Measurements from ENCODE around the gene PRXL2A.

PRXL2A gene

DNA sequence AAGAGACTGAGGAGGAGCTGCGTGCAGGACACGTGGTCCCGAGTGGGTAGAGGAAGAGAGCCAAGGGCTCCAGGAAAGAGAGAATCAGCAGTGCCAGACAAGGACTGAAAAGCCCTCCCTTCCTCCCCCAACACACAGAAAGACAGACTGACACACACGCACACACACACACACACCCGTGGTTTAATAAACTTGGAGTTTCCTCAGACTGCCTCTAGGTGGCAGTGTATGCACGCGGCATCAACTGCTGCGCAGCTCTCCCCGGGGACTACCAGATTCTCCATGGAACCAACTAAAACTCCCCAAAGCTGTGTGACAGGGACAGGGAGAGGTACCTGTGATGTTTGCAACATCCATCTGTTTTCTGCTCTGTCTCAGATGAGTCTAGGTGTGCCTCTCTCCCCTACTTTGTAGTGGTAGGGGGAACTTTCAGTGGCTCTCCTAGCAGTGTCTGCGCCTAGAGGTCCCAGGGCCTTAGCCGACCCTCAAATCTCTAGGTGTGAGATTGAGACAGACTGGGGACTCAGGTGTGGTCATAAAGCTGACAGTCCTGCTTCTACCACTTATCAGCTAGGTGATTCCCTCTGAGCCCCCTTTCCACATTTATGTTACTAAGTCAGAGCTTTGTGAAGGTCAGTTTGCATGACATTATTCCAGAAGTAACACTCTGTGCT is 36.4 kb downstream of the PRXL2A start:
- no peak for DNase-seq (ENCODE audit: low spot score)

DNA sequence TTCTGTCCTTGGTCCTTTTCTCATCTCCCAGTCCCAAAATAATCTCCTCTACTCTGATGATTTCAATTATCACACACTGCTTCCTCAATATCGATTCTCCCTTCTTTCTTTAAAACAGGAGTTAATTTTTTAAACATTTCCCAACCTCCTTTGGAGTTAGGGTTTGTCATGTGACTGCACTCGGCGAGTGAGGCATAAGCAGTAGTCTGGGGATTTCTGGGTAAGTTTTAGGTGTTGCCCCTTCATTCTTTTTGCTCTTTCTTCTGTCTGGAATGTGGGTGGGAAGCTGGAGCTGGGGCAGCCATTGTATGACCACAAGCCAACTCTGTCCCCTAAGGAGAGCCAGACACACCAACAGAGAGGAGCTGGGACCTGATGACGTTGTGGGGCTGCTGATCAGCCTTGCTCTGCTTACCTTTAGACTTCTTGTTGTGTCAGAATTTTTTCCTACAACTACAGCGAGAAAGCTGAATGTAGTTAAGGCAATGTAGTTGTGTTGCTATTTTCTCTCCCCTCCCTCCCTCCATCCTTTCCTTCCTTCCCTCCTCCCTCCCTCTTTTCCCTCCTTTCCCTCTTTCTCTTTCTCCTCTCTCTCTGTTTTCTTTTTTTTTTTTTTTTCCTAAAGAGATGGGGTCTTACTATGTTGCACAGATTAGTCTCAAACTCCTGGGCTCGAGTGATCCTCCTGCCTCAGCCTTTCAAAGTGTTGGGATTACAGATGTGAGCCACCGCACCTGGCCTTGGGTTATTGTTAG is 39.3 kb downstream of the PRXL2A start:
- no peak for DNase-seq (ENCODE audit: low spot score)

DNA sequence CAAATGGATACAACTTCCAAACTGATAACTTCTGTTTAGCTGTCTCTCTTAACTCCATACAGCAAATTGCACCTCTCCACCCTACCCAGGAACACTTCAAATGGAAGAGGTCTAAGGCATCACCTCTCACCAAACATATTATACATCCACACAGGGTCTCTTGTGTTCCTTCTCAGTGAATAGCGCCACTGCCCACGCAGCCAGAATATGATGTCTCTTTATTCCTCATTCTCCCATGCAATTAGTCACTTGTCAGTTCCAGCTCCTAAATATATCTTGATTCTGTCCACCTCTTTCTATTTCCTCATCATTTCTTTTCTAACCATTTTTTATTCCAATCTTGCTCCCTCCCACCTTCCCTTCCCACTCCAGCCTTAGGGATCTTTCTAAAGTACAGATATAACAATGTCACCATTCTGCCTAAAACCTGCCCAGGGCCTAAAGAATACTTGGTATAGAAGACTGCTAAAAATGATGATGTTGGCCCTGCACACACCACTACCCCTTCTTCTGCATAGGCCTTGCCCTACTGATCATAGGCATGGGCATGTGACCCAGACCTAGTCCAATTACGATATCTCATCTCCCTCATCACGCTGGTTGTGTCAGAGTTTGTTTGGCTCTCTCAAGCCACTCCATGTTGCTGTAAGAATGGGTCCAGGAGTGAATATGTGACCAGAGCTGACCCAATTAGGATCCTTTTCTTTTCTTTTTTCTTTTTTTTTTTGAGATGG is 40.0 kb downstream of the PRXL2A start:
- DNase-seq (ENCODE audit: low spot score), result no peak

DNA sequence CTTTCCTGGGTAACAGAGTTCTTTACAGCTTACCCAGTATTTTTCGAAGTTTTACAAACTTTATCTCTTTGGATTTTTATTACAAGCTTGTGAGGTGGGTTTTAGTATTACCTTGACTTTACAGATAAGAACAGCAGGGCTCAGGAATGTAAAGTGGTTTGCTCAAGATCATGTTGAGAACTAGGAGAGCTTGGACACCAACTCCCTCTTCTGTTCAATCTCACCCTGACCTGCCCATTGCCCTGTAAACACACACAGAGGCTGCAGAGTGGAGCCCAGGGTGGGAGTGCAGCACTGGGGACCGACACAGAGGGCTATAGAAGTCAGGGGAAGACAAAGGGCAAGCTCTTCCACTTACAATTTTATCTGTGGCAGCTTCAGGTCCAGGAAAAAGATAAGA is 41.2 kb downstream of the PRXL2A start:
- no peak for DNase-seq (ENCODE audit: low spot score)

DNA sequence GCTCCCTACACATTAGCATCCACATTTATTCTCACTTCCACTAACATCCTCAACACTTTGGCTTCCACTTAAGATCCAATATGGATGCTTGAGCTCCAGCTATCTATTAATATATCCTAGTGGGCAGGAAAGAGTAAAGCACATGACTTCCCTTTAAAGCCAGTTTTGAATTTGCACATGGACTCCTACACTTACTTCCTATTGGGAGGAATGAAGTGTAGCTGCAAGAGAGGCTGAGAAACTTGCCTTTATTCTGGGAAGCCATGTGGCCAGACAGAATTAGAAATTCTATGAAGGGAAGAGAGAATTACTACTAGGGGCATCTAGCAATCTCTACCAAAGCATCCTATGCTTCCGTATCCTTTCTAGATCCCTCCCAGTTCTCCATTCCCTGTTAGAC is 42.8 kb downstream of the PRXL2A start:
- DNase-seq (ENCODE audit: low spot score), result no peak

DNA sequence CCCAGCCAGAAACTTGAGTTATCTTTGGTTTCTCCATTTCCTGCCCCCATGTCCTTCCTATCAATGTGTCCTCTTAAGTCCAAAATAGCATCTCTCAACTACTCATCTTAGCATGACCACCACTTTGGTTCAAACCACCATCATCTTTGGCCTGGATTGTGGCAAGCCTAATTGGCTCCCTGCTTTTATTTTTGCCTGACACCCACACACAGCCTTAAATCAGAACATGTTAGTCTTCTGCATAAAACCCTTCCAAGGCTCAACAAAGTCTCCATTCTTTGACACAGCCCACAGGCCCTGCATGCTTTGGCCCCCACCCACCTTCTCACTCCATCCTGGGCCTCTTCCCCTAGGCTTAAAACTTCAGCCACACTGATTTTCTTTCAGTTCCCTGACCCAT is 43.7 kb downstream of the PRXL2A start:
- no peak for DNase-seq (ENCODE audit: low spot score)

DNA sequence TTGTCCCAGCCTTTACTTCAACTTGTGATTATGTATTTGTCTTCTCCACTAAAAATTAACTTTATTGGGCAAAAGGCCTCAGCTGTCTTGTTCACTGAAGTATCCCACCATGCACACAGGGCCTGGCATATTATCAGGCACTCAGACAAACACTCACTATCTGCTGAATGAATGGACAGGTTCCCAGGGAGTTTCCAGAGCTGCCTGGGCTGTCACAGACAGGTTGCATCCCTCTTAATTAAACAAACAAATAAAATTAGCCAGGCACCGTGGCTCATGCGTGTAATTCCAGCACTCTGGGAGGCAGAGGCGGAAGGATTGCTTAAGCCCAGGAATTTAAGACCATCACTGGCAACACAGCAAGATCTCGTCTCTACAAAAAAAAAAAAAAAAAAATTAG is 44.3 kb downstream of the PRXL2A start:
- no peak for DNase-seq (ENCODE audit: low spot score)

DNA sequence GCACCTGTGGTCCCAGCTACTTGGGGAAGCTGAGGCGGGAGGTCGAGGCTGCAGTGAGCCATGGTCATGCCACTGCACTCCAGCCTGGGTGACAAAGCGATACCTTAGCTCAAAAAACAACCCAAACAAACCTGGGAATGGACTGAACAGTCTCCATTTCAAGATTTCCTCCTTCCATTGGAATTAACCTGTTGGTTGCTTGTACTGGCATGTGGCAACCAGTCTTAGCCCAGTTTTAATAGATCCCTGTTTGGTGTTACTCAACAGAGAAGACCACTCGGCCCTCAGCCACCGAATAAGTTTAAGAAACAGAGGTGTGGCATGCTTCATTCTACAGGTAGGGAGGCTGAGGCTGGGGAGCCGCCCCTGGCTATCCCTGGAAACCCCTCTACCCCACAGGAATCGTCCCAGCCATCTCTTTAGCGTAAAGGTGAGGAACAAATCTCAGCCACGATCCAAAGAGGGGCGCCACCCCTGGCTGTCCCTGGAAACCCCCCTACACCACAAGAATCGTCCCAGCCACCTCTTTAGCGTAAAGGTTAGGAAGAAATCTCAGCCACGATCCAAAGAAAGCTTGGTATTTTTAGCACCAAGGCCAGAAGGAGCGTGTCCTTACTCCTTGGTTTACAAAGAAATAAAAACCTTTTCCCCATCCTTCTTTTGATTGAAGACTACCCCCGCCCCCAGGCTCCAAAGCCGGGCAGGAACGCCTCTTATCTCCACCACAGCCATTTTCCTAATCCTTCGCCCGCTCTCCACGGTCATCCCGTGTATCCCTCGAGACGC is 44.9 kb downstream of the PRXL2A start:
- DNase-seq (ENCODE audit: low spot score), result no peak

DNA sequence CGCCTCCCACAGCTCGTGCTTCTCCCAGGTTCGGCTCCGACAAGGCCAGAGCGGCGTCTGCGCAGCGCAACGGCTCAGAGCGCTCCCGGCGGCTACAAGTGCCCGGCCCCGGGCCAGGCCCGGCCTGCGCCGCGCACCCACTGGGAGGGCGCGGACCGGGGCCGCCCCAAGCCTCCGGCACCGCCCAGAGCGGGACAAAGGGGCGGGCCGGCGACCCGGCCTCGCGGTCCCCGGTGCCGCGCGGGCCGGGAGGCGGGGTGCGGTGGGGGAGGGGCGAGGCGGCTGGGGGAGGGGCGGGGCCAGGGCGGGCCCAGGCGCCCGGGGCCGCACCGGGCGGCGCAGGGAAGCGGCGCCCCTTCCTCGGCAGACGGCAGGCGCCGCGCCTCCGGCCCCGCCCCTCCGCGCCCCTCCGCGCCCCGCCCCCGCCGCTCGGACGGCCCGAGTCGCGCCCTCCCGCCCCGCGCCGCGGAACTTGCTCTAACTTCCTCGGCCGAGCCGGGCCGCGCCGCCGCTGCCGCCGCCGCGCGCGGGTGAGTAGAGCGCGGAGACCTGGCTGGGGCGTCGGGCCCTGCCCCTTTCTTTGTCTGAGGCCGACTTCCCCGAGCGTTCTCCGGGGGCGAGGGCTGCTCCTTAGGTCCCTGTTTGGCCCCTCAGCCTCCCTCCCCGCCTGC is 45.6 kb downstream of the PRXL2A start, which contains the start of gene TSPAN14:
TSPAN14 (plus strand) TSS at position 469 of the 671 bp plus-strand sequence. CDS start 34,924 bp downstream, outside the sequence.
- DNase-seq (ENCODE audit: low spot score), result peak; percentile 90

DNA sequence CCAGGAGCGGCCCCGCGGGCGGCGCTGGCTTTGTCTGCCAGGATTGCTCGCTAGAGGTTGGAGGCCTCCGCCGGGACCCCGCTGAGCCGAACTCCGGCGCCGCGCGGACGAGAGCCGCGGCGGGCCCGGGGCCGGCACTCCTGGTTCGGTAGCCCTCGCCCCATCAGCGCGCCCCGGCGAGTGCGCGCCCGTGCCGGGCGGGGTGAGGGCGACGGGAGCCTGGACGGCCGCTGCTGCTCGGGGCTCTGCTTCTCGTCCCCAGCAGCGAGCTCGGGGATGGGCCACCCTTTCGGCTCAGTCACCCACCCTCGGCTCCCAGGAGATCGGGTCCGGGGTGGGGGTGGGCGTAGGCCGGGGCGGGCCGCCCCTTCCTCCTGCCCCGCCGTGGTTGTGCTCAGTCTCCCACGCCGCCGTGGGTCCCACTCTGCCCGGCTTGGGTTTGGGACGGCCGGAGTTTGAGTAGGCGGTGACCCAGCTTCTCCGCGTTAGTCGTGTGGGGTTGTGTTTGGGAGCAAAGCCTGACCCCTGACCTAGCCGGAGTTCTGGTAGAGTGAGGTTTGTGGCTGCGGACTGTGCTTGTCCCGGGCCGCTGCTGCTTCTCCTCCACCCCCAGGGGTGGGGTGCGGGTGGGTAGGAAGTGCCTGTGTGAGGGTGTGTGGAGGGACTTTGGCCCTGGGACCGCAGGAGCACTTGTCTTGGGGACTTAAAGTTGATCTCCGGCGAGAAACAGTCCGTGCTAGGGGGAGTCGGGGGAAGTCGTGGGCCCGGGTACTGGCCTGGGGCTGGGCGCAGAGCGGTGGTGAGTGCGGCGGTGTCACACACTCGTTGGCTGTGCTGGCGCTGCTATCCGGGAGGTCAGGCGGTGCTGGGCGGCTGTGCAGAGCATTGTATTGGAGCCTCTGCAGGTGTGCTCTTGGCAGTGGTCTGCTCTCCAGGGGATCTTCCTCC is 46.4 kb downstream of the PRXL2A start:
- DNase-seq (ENCODE audit: low spot score), result no peak

DNA sequence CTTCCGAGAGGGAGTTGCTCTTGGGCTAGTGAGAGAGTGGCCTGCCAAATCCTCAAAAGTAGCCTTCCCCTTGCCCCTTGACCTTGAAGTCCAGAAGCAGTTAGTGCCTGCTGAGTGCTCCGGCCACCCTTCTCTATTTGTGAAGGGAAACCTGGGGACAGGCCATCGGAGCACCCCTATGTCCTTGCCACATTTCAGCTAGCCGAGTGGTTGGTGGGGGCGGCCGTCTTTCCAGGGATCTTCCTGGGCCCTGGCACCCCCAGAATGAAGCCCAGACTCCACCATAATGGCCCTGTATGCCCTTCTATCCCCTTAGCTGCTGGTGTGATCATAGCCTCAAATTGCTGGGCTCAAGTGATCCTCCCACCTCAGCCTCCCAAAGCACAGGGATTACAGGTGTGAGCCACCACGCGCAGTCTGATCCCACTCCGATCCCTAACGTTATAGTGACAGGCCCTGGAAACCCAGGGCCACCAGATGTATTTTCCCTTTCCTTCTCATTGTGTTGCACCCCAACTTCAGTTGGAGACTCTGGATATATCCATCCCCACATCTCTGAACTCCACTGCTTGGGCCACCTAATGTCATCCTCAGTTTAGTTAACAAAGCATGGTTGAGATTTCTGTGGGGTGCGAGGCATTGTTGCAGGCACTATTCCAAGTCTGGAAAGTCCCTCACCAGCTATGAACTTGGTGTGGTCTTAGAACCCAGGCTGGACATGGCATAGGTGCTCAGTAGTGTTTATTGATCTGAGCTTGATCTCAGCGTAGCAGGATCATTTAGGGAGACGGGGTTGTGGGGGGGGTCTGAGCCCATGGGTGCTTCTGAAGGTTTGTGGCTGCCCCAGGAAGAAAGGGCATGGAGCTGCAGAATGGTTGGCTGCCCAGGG is 47.4 kb downstream of the PRXL2A start:
- no peak for DNase-seq (ENCODE audit: low spot score)

DNA sequence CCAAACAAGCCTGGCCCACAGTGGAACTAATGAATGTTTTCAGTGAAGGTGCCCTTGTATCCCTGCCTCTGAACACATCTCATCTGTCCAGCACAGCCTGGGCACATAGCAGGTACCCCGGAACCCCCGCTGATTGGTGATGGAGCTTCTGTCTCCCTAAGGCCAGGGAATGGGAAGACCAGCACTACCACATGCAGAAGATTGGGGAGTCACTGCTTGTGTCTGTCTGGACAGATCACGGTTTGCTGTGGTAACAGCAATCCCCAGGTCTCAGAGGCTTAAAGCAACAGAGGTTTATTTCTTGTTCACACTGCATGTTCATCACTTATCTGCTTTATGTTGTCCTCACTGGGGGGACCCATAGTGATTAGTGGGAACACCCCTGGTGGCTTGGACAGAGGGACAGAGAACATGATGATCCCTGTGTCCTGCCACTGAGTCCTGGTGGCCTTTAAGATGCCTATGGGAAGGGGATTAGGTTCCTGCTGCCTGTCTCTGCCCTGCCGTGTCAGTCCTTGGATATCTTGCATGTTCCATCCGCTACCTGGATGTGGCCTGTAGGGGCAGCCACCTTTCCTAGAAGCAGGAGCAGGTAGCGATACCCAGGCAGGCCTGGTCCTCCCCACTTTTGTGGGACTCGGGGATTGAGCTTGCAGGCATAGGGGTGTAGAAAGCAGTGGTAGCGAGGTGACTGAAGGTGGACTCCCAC is 49.4 kb downstream of the PRXL2A start:
- DNase-seq (ENCODE audit: low spot score), result no peak

DNA sequence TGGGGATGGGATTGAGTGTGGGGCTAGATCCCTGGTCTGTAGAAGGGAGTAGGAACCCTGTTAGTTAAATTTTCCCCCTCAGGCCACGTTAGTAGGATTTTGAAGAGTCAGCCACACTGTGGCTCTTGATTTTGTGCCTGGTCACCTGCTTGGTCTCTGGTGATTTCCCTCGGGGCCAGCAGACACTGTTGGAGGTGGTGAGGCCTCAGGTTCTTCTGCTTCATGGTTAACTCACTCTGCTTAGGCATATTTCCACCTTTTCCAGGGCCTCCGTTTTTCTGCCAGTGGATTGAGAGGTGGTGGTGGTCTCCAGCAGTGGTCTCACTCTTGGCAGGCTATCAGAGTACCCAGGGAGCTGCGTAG is 49.9 kb downstream of the PRXL2A start:
- no peak for DNase-seq (ENCODE audit: low spot score)

DNA sequence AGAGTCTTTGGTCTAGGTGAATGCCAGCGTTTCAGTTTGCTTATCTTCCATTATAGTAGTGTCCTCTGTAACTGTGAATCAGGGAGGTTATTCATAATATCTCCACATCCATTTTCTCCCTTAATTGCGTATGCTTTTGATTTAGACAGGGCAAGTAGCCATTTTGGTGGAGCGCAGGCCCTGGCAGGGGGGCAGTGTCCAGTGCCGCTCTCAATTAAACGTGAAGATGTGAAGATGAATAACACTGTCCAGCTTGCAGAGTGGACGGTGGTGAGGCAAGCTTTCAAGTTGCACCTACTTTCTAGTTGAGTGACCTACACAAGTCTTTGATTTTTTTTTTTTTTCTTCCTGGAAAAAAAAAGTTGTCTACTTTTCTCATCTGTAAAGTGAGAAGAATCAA is 50.3 kb downstream of the PRXL2A start:
- no peak for DNase-seq (ENCODE audit: low spot score)

DNA sequence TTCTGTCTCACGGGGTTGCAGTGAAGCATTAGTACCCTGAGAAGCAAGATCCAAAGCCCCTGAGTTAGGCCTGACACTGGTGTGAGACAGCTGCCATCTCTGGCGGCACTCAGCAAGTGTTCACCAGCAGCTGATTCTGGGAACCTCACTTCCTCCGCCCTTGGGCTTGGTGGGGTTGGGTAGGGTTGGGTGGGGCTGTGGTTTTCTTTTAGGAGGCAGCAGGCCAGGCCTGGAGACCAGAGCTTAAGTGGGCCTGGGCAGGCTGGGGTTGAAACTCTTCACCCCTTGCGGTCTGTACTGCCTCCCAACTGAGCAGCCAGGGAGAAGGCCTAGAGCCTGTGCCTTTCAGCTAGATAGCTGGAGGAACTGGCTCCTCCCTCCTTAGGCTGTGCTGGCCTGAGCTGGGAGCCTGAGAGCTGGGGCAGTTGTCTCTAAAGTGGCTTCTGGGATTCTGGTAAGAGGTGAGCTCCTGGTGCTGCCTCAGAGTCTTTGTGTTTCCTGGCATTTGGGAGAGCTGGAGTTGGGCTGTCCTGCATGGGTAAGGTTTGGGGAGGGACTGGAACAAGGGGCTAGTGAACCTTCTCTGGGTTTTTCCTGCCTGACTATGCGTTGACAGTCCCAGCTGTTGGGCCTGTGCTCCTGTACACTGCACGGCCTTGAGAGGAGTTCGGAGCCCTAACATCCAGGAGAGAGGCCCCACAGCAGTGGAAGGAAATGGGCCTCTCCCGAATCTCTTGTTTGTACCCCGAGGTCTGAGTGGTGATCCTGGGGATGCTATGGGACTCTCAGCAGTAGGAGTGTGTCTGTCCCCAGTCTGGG is 50.9 kb downstream of the PRXL2A start:
- DNase-seq (ENCODE audit: low spot score), result no peak

DNA sequence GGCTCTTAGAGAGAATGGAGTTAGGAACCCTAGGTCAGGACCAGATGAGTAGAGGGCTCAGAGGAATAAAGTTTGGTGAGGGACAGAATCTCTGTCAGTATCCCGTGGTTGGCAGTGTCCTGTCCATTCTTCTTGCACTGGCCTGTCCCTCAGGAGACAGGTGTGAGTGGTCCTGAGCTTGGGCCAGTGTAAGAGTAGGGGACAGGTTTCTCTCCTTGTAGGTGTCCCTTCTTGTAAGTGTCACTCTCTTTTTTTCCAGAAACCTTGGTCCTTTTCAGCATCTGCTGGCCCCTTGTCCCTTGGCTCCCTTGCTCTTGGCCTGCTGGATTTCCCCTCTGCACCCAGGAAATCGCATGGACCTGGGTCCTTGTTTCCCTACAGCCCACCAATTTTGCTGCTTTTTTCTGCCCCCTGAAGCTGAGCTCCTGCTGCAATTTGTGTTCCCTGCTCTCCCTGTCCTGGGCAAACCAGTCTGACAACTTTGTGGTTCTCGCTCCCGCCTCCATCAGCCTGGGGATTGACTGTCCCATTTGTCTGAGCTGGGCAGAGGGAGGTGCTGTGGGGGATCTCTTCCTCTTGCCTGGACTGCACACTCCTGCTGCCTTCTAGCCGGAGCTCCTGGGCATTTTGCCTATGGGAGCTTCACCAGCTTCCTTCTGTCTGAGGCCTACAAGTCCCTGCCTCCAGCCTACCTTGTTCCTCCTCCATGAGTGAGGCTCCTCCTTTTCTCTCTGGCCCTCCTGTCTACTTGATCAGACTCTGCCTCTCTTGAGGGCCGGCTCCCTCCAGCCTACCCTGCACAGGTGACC is 52.3 kb downstream of the PRXL2A start:
- no peak for DNase-seq (ENCODE audit: low spot score)

Data from left forelimb (tissue), 1 donor.